Measurements from ENCODE around the gene MMP25. TPM values are rescaled to one million over a fixed set of nuclear protein-coding genes. Genes with fewer than 3 reads are reported as not detected.
A peak's percentile ranks its signal among the peaks of the same experiment; 100 is the strongest.

MMP25 gene
- total RNA-seq, 2 experiments from 2014 or later = 0.63 to 5.6 TPM

- peak; percentile 84 for DNase-seq (ENCODE audit: low spot score)
- Histone ChIP-seq H3K36me3 (ENCODE audit: insufficient read depth, low read length) (no peaks in the 10 kb centered on the region), H3K79me2 (ENCODE audit: insufficient read depth, low read depth, low read length) (no peaks in the 10 kb centered on the region), H3K9me2 (ENCODE audit: insufficient read depth, low read length) (no peaks in the 10 kb centered on the region), H3K4me2 (ENCODE audit: low read length) (peak overlapping the region; percentile 48), H2AFZ (ENCODE audit: low read length) (peak overlapping the region; percentile 62; the same call in 1 of the 2 replicates), H4K20me1 (ENCODE audit: insufficient read depth, low read length) (no peaks in the 10 kb centered on the region), H3K4me3 (ENCODE audit: low read depth, low read length, poor library complexity, severe bottlenecking) (peak overlapping the region; percentile 18), H3K9me3 (ENCODE audit: low read length) (no peaks in the 10 kb centered on the region), H3K27ac (ENCODE audit: low read depth, low read length, poor library complexity, severe bottlenecking) (peak overlapping the region; percentile 32), H3K4me1 (ENCODE audit: insufficient read depth, low read length, poor library complexity, severe bottlenecking) (peaks cover 46% of the 10 kb centered on the region)
- TF ChIP-seq EZH2phosphoT487 (IDR thresholded peaks at IDR 0.05; ENCODE audit: borderline replicate concordance, low read depth, low read length) (no peak), CTCF (conservative IDR thresholded peaks at IDR 0.05; ENCODE audit: low read length) (peak; percentile 87)
- no TSS peak for BruUV-seq (replicated peaks)
- intact Hi-C loops (cut with micrococcal nuclease; ENCODE audit: unreplicated experiment) = no loop called here
- CTCF ChIA-PET (ENCODE audit: unreplicated experiment) = interaction anchor here (0.6 kb wide), 2 partner anchors 28 to 59 kb away, joined by 3 to 5 read pairs; no protein-coding TSS in a partner anchor
- POLR2A ChIA-PET = interaction anchor here (1.1 kb wide), 1 partner anchor 45 kb away, joined by 4 read pairs; no protein-coding TSS in a partner anchor
Observed at GRCh38 chr16:3101018-3101840, 54.9 kb downstream of the MMP25 start.

GRCh38 chr16:3101841-3102470 is 55.6 kb downstream of the MMP25 start:
- ChIA-PET CTCF (ENCODE audit: unreplicated experiment) (no interaction called here), POLR2A (interaction anchor here (0.7 kb wide), 2 partner anchors 27 to 1249 kb away, joined by 3 to 4 read pairs; partner anchors contain the start of gene PAM16)
- intact Hi-C loops (cut with micrococcal nuclease; ENCODE audit: unreplicated experiment) = no loop called here
- peak overlapping the region; percentile 19 for H3K4me2 ChIP-seq (ENCODE audit: low read length)
- no peaks in the 10 kb centered on the region for H4K20me1 ChIP-seq (ENCODE audit: insufficient read depth, low read length)
- peak overlapping the region; percentile 32 for H3K27ac ChIP-seq (ENCODE audit: low read depth, low read length, poor library complexity, severe bottlenecking)
- no peaks in the 10 kb centered on the region for H3K79me2 ChIP-seq (ENCODE audit: insufficient read depth, low read depth, low read length)
- no TSS peak for BruUV-seq (replicated peaks)
- peak overlapping the region; percentile 5 for H3K4me3 ChIP-seq (ENCODE audit: low read depth, low read length, poor library complexity, severe bottlenecking)
- no peaks in the 10 kb centered on the region for H3K9me2 ChIP-seq (ENCODE audit: insufficient read depth, low read length)
- no peak for TF ChIP-seq EZH2phosphoT487 (IDR thresholded peaks at IDR 0.05; ENCODE audit: borderline replicate concordance, low read depth, low read length)
- no peak for TF ChIP-seq CTCF (conservative IDR thresholded peaks at IDR 0.05; ENCODE audit: low read length)
- H2AFZ ChIP-seq (ENCODE audit: low read length) = peak overlapping the region; percentile 62
- no peaks in the 10 kb centered on the region for H3K9me3 ChIP-seq (ENCODE audit: low read length)
- peak; percentile 53 for DNase-seq (ENCODE audit: low spot score)
- peaks cover 44% of the 10 kb centered on the region for H3K4me1 ChIP-seq (ENCODE audit: insufficient read depth, low read length, poor library complexity, severe bottlenecking)
- H3K36me3 ChIP-seq (ENCODE audit: insufficient read depth, low read length) = no peaks in the 10 kb centered on the region

Measured in OCI-LY7 (cell line).